GM19324 (cell line): Measurements from ENCODE around the gene SEC24B.

Experiments used
- ATAC-seq: cut with Tn5 transposase; IDR thresholded peaks from one replicate; pipeline ENCODE4 v1.9.1; 2021; ENCODE audit warnings: mild to moderate bottlenecking, moderate library complexity; ENCODE audit not compliant: unreplicated experiment, low FRiP score

The SEC24B gene

GRCh38 chr4:109433205-109434006, at the start of gene SEC24B:
Gene SEC24B (plus strand): TSS chr4:109433815. CDS start chr4:109433870, 55 bp downstream.
- peak; percentile 95 for ATAC-seq

DNA sequence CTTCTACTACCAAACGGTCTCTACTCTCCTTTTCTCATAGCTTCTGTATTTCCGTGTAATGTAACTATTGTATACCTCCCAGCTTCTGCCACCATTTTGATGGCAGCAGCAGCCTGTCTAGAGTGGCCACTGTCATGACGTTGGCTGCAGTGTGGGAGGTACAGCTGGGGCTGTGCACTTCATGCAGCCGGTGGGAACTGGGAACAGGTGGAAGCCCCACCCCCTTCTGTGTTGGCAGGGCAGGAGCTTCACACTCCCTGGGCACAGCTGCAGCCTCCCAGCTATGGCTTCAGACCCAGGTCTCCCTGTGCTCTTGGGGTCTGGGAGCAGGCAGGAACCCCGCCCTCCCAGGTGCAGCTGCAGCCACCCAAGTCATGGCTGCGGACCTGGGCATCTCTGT, 49.8 kb upstream of the SEC24B start:
- no peak for ATAC-seq

- no peak for ATAC-seq
Measured at GRCh38 chr4:109385260-109385659, 48.4 kb upstream of the SEC24B start.

GRCh38 chr4:109389369-109390114, 44.1 kb upstream of the SEC24B start:
- ATAC-seq, result peak; percentile 73

DNA sequence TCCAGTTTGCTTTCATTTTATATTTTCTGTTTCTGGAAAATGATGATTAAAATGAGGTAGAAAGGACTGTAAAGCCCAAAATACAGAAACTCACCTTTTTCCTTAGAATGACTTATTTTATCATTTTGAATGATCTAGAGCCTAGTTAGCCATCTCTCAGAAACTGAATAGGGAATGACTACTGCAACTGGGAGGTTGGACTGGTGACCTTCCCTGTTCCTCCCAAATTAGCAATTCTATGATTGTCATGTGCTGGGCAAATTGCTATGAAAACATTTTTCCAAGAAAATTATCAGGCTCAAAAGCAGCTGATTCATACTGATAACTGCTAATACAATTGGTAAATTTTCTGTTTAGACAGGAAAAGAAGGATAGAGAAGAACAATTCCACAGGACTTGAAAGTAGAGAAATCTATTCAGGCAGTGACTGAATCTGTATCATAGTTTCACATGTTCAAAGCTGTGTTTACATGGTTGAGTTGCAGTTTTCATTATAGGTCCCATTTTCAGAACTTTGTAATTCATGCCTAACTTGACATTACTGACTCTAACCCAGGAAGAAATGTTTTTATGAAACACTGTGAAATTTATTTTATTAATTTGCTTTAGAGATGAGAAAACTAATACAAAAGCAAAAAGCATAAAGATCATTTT, 43.4 kb upstream of the SEC24B start:
- no peak for ATAC-seq

DNA sequence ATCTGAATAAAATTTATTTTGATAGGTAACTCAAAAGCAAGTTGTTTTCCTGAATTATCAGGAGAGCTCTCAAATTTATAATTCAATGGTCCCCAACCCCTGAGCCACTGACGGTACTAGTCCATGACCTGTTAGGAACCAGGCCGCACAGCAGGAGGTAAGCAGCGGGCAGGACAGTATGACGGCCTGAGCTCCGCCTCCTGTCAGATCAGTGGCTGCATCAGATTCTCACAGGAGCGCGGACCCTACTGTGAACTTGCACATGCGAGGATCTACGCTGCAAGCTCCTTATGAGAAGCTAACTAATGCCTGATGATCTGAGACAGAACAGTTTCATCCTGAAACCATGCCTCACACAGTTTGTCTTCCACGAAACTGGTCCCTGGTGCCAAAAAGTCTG, 37.9 kb upstream of the SEC24B start:
- no peak for ATAC-seq

- ATAC-seq, result no peak
Measured at GRCh38 chr4:109398928-109399327, 34.7 kb upstream of the SEC24B start.

GRCh38 chr4:109406337-109406931, 27.2 kb upstream of the SEC24B start:
- ATAC-seq, result peak; percentile 79

GRCh38 chr4:109407027-109407737, 26.4 kb upstream of the SEC24B start:
- ATAC-seq, result no peak

DNA sequence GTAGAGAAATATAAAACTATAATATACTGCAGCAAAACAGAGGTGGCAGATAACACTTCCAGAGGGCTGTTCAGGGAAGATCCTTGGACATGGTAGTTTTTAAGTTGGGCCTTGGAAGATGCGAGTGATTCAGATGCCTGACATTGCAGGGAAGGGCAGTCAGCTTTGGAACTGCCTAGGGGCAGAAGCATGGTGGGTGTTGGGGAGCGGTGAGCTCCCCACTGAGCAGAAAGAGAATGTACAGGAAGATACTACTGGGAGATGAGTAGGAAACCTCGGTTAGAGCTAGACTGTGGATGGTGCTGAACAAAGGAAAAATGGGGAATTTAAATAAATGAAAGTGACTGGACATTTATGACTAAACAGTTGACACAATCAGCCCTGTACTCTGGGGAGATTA, 24.9 kb upstream of the SEC24B start:
- no peak for ATAC-seq

DNA sequence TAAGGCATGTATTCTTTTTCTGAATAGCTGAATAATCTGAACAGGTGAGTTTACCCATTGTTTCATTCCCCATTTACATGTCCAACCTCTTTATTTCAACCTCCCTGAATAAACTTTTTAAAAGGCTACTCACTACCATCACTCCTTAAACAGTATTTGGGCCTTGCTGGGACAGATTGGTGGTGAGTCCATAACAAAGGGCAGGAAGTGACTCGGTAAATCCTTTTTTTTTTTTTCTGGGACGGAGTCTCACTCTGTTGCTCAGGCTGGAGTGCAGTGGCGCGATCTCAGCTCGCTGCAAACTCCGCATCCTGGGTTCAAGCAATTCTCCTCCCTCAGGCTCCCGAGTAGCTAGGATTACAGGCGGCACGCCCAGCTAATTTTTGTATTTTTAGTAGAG, 23.4 kb upstream of the SEC24B start:
- ATAC-seq, result no peak

- ATAC-seq, result no peak
Measured at GRCh38 chr4:109410776-109411175, 22.8 kb upstream of the SEC24B start.

- ATAC-seq, result no peak
Measured at GRCh38 chr4:109411964-109412363, 21.7 kb upstream of the SEC24B start.

DNA sequence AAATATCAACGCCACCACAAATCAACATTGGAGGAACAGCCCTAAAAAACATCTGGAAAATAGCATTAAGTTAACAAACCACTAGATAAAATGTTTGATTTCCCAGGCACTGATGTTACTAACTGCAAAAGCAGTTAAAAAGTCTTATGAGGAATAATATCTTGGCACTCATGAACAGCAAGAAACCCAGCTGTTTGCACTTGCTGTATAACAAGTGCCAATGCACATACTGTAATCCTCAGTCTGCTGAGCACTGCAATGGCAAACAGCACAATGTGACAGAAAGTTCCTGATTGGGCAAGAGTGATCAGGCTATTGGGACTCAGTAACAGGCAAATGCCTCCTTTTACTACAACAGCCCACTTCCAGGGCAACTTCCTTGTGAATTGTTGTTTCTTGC, 20.8 kb upstream of the SEC24B start:
- ATAC-seq, result no peak

DNA sequence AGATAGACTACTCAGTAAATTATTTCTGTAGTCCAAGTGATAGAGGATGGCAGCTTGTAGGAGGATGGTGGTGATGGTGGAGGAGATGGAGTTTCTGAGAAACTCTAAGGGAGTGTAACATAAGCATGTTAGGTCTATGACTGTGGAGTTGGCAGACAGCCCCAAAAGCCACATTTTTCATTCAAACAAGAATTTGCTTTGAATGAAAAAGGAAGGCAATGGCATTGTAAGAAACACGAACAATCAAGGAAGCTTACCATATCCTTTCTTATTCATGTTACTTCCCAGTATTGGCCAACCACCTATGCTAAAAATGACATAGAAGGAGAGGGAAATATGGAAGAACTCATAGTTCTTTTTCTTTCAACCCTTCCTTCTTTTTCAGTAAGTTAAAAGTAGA, 18.7 kb upstream of the SEC24B start:
- ATAC-seq, result no peak

GRCh38 chr4:109418588-109418987, 15.0 kb upstream of the SEC24B start:
- ATAC-seq, result no peak

GRCh38 chr4:109419679-109420078, 13.9 kb upstream of the SEC24B start:
- ATAC-seq, result no peak

- no peak for ATAC-seq
Measured at GRCh38 chr4:109424093-109424841, 9.3 kb upstream of the SEC24B start.

DNA sequence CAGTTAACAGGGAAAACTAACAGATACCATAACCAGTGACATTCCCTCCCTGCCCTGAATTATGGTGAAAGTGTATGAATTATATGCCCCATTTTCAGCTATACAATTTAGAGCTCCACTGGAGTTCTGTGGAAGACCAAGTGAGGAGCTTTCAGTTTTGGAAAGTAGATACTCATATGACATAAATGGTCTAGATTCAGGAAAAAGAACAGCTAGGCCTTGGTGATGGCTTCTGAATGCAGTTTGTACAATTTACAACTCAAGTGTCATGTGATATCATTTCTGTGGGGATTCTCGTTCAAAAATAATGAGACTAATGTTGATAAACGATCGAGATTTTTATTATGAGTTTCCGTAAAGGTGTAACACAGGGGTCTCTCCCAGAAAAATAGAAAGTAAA, 8.2 kb upstream of the SEC24B start:
- ATAC-seq, result no peak

DNA sequence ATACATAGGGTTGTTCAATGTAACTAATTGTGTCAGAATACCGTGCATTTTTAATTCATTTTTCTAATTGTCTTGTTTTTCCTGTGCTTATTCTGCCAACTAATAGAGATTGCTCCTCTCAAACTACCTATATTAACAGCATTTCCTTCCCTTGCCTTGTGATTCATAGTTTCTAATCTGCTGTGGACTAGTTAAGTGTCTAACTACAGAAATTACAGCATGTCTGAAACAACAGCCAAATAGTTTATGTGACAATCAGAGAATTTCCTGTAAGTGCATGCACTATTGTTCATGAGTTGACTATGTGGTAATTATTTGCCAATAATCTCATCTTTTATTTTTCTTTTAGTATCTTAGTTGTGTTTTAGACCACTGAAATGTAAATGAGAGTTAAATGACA, 4.1 kb upstream of the SEC24B start:
- ATAC-seq, result no peak
